ENCODE results near the gene CTXN2. TPM values are rescaled to one million over a fixed set of nuclear protein-coding genes. Genes with fewer than 3 reads are reported as not detected.

CTXN2 gene
- total and polyA plus RNA-seq, 2 of the 4 experiments (the other 2 are of a cell fraction): not detected

- BruUV-seq (replicated peaks): no TSS peak
- dilution Hi-C loops (cut with HindIII; ENCODE audit: low sequenced_read_pairs, unreplicated experiment) (no loop called here), in situ Hi-C loops (cut with MboI; ENCODE audit: low sequenced_read_pairs) (no loop called here), intact Hi-C loops (cut with micrococcal nuclease) (no loop called here)
- Histone ChIP-seq H3K4me1 (ENCODE audit: control insufficient read depth, insufficient read depth, low read length) (no peaks in the 10 kb centered on the region), H3K9ac (ENCODE audit: low read depth, low read length) (no peak overlapping the region), H3K4me2 (ENCODE audit: low read depth, low read length) (no peak overlapping the region), H4K91ac (ENCODE audit: insufficient read depth, low read depth, low read length) (no peak overlapping the region), H3K23ac (ENCODE audit: low read depth, low read length) (no peak overlapping the region), H3K4me3 (ENCODE audit: insufficient read depth, low read depth, low read length) (no peak overlapping the region), H2BK120ac (ENCODE audit: low read depth, low read length) (no peak overlapping the region), H3K9me3 (ENCODE audit: control insufficient read depth, insufficient read depth, low read length) (no peaks in the 10 kb centered on the region), H3K79me1 (ENCODE audit: low read depth in 1 of 2, low read length in 2 of 2) (no peaks in the 10 kb centered on the region), H4K20me1 (ENCODE audit: insufficient read depth, low read length) (no peaks in the 10 kb centered on the region), H3K36me3 (ENCODE audit: control insufficient read depth, insufficient read depth, low read length) (no peaks in the 10 kb centered on the region), H2BK15ac (ENCODE audit: low read depth, low read length) (no peak overlapping the region), H3K9me1 (ENCODE audit: insufficient read depth, low read length) (no peaks in the 10 kb centered on the region), H4K8ac (ENCODE audit: low read depth in 2 of 2, low read length in 2 of 2) (no peak overlapping the region), H2AK5ac (ENCODE audit: low read depth, low read length) (no peak overlapping the region), H3K27me3 (ENCODE audit: control insufficient read depth, insufficient read depth, low read length) (0 out of 2 replicates have a peak, but pooled peaks cover under 1% of the 10 kb centered on the region), H3K56ac (ENCODE audit: extremely low read depth, insufficient read depth, low read length) (no peak overlapping the region), H2AK9ac (replicated peaks; ENCODE audit: low read depth, low read length, poor library complexity) (no peak overlapping the region), H3K18ac (ENCODE audit: low read depth, low read length) (no peak overlapping the region), H3K14ac (replicated peaks; ENCODE audit: low read depth, low read length) (no peak overlapping the region), H2BK20ac (ENCODE audit: low read depth, low read length) (no peak overlapping the region), H4K5ac (ENCODE audit: low read depth, low read length) (no peak overlapping the region), H2AFZ (replicated peaks; ENCODE audit: low read length, poor library complexity) (no peak overlapping the region), H2BK5ac (ENCODE audit: low read depth, low read length, poor library complexity, severe bottlenecking) (no peak overlapping the region), H3K27ac (ENCODE audit: insufficient read depth, low read length) (no peak overlapping the region), H3K4ac (ENCODE audit: low read depth, low read length) (no peak overlapping the region)
- TF ChIP-seq RFX5 (IDR thresholded peaks at IDR 0.05; ENCODE audit: low read depth, low read length) (no peak), BHLHE40 (IDR thresholded peaks at IDR 0.05; ENCODE audit: low read depth, low read length) (no peak), SMC3 (IDR thresholded peaks at IDR 0.05; ENCODE audit: low read depth, low read length) (no peak), MAFK (IDR thresholded peaks at IDR 0.05; ENCODE audit: low read depth, low read length) (no peak), ELK1 (IDR thresholded peaks at IDR 0.05; ENCODE audit: borderline replicate concordance, low read depth, low read length) (no peak), CTCF (conservative IDR thresholded peaks at IDR 0.05; ENCODE audit: low read depth, low read length) (no peak), RAD21 (IDR thresholded peaks at IDR 0.05; ENCODE audit: low read length) (no peak), USF2 (IDR thresholded peaks at IDR 0.05; ENCODE audit: low read depth, low read length) (no peak), POLR2A (IDR thresholded peaks at IDR 0.05; ENCODE audit: low read depth, low read length) (no peak), FOS (IDR thresholded peaks at IDR 0.05; ENCODE audit: low read depth, low read length) (no peak), MAZ (IDR thresholded peaks at IDR 0.05; ENCODE audit: borderline replicate concordance, low read depth, low read length) (no peak), CEBPB (IDR thresholded peaks at IDR 0.05; ENCODE audit: low read depth, low read length) (no peak), MXI1 (IDR thresholded peaks at IDR 0.05; ENCODE audit: borderline replicate concordance, low read depth, low read length) (no peak)
- no CpG with 5 or more reads among the region's 3 CpGs for WGBS, 2 experiments (ENCODE audit: extremely low coverage in 2 of 2, insufficient read length in 1 of 2)
- ChIA-PET POLR2A (ENCODE audit: unreplicated experiment) (no interaction called here), CTCF (no interaction called here)
- ATAC-seq (ENCODE audit: low read depth) (no peak), DNase-seq (no peak)
Observed at GRCh38 chr15:48186271-48186670, 5.2 kb upstream of the CTXN2 start.

Data from IMR-90 (cell line).